Endothelial cell of umbilical vein (primary cell): ENCODE measurements around the gene AP1M1. TPM values are rescaled to one million over a fixed set of nuclear protein-coding genes. Genes with fewer than 3 reads are reported as not detected.

Experiments used
- BruUV-seq: library from RNA; stranded (reverse); fragments of 400-500 nt; replicated peaks from 2 replicates; lab custom pipeline; 2021; lab: Mats Ljungman, UMichigan
- CTCF ChIA-PET: fragments of 300-600, 350-600 bp; sonication (Branson Sonifier 250); formaldehyde crosslinking; loops from one replicate; lab custom pipeline; 2021; ENCODE audit warnings: antibody characterized with exemption, inconsistent platforms; lab: Charles Lee
- POLR2A ChIA-PET: fragments of 300-600, 350-600 bp; sonication (Branson Sonifier 250); formaldehyde crosslinking; loops from one replicate; lab custom pipeline; 2021; ENCODE audit warnings: antibody characterized with exemption, inconsistent platforms; lab: Charles Lee
- DNase-seq: peaks from one replicate; pipeline ENCODE4 v3.0.0-alpha.2; 2011; ENCODE audit warnings: low read depth, low spot score
- FAIRE-seq: peaks from 2 replicates; lab custom pipeline; 2011; peaks lifted over from hg19 to GRCh38; lab: Jason Lieb, UNC
- H2AFZ ChIP-seq: 2 replicates; pipeline ENCODE4 v1.6.0; 2012; ENCODE audit warnings: low read depth, low read length, control low read depth, inconsistent platforms
- H3K27ac ChIP-seq: 2 replicates; pipeline ENCODE4 v1.5.1; 2011; ENCODE audit warnings: low read depth, mild to moderate bottlenecking, control low read depth, low read length, moderate library complexity; ENCODE audit not compliant: insufficient read depth
- H3K27me3 ChIP-seq, 2 experiments: 2 replicates each; pipeline versions ENCODE4 v1.6.0 to v1.6.1; 2011; ENCODE audit warnings: low read length in 2 of 2, mixed read lengths in 1 of 2; ENCODE audit not compliant: control insufficient read depth in 2 of 2, insufficient read depth in 2 of 2
- H3K36me3 ChIP-seq, 2 experiments: 2 replicates in 1 of 2; 3 replicates in 1 of 2; pipeline ENCODE4 v1.5.1; 2011; ENCODE audit warnings: low read length in 2 of 2, mild to moderate bottlenecking in 1 of 2, moderate library complexity in 1 of 2; ENCODE audit not compliant: control insufficient read depth in 2 of 2, insufficient read depth in 2 of 2; ENCODE audit errors: extremely low read depth in 1 of 2
- H3K4me1 ChIP-seq: 3 replicates; pipeline ENCODE4 v1.5.1; 2011; ENCODE audit warnings: mild to moderate bottlenecking, low read length; ENCODE audit not compliant: control insufficient read depth, insufficient read depth; ENCODE audit errors: extremely low read depth
- H3K4me2 ChIP-seq: 2 replicates; pipeline ENCODE4 v1.6.1; 2011; ENCODE audit warnings: low read length, control low read depth, mixed read lengths; ENCODE audit not compliant: insufficient read depth
- H3K4me3 ChIP-seq, 3 experiments: fragments of 200-600 bp in 1 of 3; sonication (generic), shearing (Covaris generic) in 1 of 3; replicated peaks in 1 of 3; 2 replicates each; pipeline ENCODE4 v1.5.1; 2011 to 2016; ENCODE audit warnings: control low read depth in 3 of 3, low read length in 3 of 3, mild to moderate bottlenecking in 2 of 3, inconsistent platforms in 1 of 3, low read depth in 1 of 3, moderate library complexity in 1 of 3; ENCODE audit not compliant: insufficient read depth in 1 of 3
- H3K79me2 ChIP-seq: 2 replicates; pipeline ENCODE4 v1.6.0; 2012; ENCODE audit warnings: low read length, inconsistent platforms; ENCODE audit not compliant: control insufficient read depth, insufficient read depth
- H3K9ac ChIP-seq: replicated peaks from 2 replicates; pipeline ENCODE3; 2011; ENCODE audit warnings: low read length, control low read depth; ENCODE audit not compliant: insufficient read depth; ENCODE audit errors: extremely low read depth
- H3K9me1 ChIP-seq: replicated peaks from 3 replicates; pipeline ENCODE4 v1.6.0; 2011; ENCODE audit warnings: mild to moderate bottlenecking, low read length; ENCODE audit not compliant: control insufficient read depth, insufficient read depth; ENCODE audit errors: extremely low read depth
- H3K9me3 ChIP-seq: replicated peaks from 2 replicates; pipeline ENCODE4 v1.5.1; 2012; ENCODE audit warnings: low read length, inconsistent platforms; ENCODE audit not compliant: control insufficient read depth, insufficient read depth
- H4K20me1 ChIP-seq: replicated peaks from 2 replicates; pipeline ENCODE3; 2011; ENCODE audit warnings: mild to moderate bottlenecking, low read length; ENCODE audit not compliant: control insufficient read depth, insufficient read depth; ENCODE audit errors: extremely low read depth
- EZH2 ChIP-seq: IDR thresholded peaks from 2 replicates; pipeline ENCODE4 v1.6.1; 2012; ENCODE audit warnings: borderline replicate concordance, low read depth, mild to moderate bottlenecking, moderate library complexity, low read length, inconsistent platforms; ENCODE audit not compliant: severe bottlenecking
- FOS ChIP-seq: IDR thresholded peaks from 2 replicates; pipeline ENCODE4 v1.6.1; 2011; ENCODE audit warnings: mild to moderate bottlenecking, low read length, moderate library complexity, borderline replicate concordance; ENCODE audit not compliant: insufficient read depth
- GATA2 ChIP-seq: IDR thresholded peaks from 2 replicates; pipeline ENCODE4 v1.7.0; 2011; ENCODE audit warnings: low read depth, mild to moderate bottlenecking, moderate library complexity, mixed read lengths, low read length; ENCODE audit not compliant: insufficient read length, insufficient read depth
- JUN ChIP-seq: IDR thresholded peaks from 2 replicates; pipeline ENCODE4 v1.6.1; 2011; ENCODE audit warnings: borderline replicate concordance, low read depth; ENCODE audit not compliant: insufficient read length, insufficient read depth
- MYC ChIP-seq: IDR thresholded peaks from one replicate; pipeline ENCODE4 v1.6.1; 2011; ENCODE audit warnings: mild to moderate bottlenecking, low read depth, low read length
- POLR2A ChIP-seq: IDR thresholded peaks from 2 replicates; pipeline ENCODE4 v1.6.1; 2012; ENCODE audit warnings: low read depth, mild to moderate bottlenecking, control low read depth, low read length
- POLR2AphosphoS5 ChIP-seq: IDR thresholded peaks from 2 replicates; pipeline ENCODE4 v1.6.1; 2012; ENCODE audit warnings: low read depth, mild to moderate bottlenecking, control low read depth, low read length, moderate library complexity; ENCODE audit not compliant: insufficient read depth
- dilution Hi-C: fragments of 300-500 bp; cut with MboI; formaldehyde crosslinking; loops from one replicate; pipeline ENCODE4 v1.15.0; 2019; ENCODE audit warnings: low sequenced_read_pairs; ENCODE audit not compliant: extremely low pct_ligation_motif_present
- intact Hi-C: fragments of 100-400 bp; cut with micrococcal nuclease; formaldehyde crosslinking; loops from one replicate; pipeline ENCODE4 v1.10.0; 2022
- polyA plus RNA-seq, 4 experiments: library from polyadenylated mRNA; depleted of rRNA in 3 of 4; stranded (reverse) in 3 of 4; unstranded in 1 of 4; fragments of >200 nt; gene quantifications; 2 replicates each; pipeline versions ENCODE4 v1.2.1 to v1.2.3, GENCODE V29; 2011 to 2012; ENCODE audit warnings: missing spikeins in 1 of 4
- total RNA-seq: library from RNA; stranded (reverse); gene quantifications from 2 replicates; pipeline ENCODE4 v1.2.3, GENCODE V29; 2021
- TF ChIP-seq, protein P1 (sequence below): IDR thresholded peaks from 2 replicates; pipeline ENCODE4 v1.6.1; 2011; ENCODE audit not compliant: insufficient read depth, insufficient read length
- TF ChIP-seq, protein P2 (sequence below), 2 donors: IDR thresholded peaks; 1 replicate in 1 of 2; 2 replicates in 1 of 2; pipeline ENCODE4 v1.5.1; 2011; ENCODE audit warnings: low read length in 2 of 2, mild to moderate bottlenecking in 2 of 2, moderate library complexity in 2 of 2, control low read depth in 1 of 2, inconsistent platforms in 1 of 2, low read depth in 1 of 2; ENCODE audit not compliant: insufficient read depth in 1 of 2; ENCODE audit errors: extremely low read depth in 1 of 2

The AP1M1 gene
- total and polyA plus RNA-seq, 2 donors (not counting 3 experiments of a cell fraction or from before 2014, with no cell fraction given), result 99.3 to 129 TPM

DNA sequence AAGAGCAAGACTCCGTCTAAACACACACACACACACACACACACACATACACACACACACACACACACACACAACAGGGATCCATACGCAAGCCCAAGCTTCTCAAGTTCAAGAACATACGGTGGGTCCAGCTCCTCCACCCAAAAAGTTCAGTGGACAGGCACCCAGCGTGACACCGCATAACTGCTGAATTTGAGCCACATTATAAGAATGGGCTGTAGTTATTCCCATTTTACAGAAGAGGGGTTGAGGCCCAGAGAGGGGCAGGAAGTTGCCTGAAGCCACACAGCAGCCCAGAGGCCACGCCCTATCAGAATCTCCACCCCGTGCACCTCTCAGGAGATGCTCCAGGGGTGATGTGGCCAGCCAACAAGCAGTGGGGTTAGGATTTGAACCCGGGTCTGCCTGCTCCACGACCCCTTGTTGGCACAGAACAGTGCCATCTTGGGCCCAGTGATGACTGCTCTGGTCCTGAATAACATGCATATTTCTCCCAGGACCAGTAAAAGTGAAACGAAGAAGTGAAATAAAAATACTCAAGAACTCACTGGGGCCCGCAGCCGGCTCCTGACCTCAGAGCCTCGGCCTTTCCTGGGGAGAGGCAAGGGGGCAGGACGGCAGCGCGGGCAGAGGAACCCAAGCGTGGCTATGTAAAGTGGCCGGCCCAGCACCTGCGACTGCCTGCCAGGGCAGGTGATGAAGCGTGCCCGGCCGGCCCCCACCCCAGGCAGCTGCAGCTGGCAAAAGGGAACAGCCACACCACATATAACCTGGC, 61.9 kb downstream of the AP1M1 start:
- no peaks in the 10 kb centered on the region for H3K36me3 ChIP-seq
- FAIRE-seq (no peak), DNase-seq (no peak)
- no TSS peak for BruUV-seq
- ChIA-PET POLR2A (interaction anchor here (0.6 to 3.4 kb wide), 6 partner anchors 24 to 153 kb away, joined by 5 to 14 read pairs (median 8); partner anchors contain the start of gene KLF2), CTCF (interaction anchor here (0.7 to 1.6 kb wide), 5 partner anchors 9 to 79 kb away, joined by 3 to 9 read pairs (median 5); partner anchors contain the start of gene KLF2)
- H3K4me1 ChIP-seq, result peaks cover 21% of the 10 kb centered on the region
- no peak overlapping the region for H2AFZ ChIP-seq
- no peak for TF ChIP-seq POLR2AphosphoS5
- TF ChIP-seq EZH2, result no peak
- TF ChIP-seq, protein P1, sequence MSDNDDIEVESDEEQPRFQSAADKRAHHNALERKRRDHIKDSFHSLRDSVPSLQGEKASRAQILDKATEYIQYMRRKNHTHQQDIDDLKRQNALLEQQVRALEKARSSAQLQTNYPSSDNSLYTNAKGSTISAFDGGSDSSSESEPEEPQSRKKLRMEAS, result no peak
- TF ChIP-seq JUN, result no peak
- no peak for TF ChIP-seq POLR2A
- no peak for TF ChIP-seq FOS
- no peak for TF ChIP-seq GATA2
- TF ChIP-seq, protein P2, sequence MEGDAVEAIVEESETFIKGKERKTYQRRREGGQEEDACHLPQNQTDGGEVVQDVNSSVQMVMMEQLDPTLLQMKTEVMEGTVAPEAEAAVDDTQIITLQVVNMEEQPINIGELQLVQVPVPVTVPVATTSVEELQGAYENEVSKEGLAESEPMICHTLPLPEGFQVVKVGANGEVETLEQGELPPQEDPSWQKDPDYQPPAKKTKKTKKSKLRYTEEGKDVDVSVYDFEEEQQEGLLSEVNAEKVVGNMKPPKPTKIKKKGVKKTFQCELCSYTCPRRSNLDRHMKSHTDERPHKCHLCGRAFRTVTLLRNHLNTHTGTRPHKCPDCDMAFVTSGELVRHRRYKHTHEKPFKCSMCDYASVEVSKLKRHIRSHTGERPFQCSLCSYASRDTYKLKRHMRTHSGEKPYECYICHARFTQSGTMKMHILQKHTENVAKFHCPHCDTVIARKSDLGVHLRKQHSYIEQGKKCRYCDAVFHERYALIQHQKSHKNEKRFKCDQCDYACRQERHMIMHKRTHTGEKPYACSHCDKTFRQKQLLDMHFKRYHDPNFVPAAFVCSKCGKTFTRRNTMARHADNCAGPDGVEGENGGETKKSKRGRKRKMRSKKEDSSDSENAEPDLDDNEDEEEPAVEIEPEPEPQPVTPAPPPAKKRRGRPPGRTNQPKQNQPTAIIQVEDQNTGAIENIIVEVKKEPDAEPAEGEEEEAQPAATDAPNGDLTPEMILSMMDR (IDR thresholded peaks at IDR 0.05; ENCODE audit: extremely low read depth in 1 of 2, insufficient read depth in 1 of 2, low read depth in 1 of 2, low read length in 2 of 2), result no peak
- TF ChIP-seq MYC, result no peak
- H3K9me3 ChIP-seq, result no peaks in the 10 kb centered on the region
- H3K4me2 ChIP-seq, result no peak overlapping the region
- dilution Hi-C loops (no loop called here), intact Hi-C loops (loop anchor here (2.0 kb wide), 1 partner anchor 65 kb away; the partner anchor contains the start of gene KLF2)
- H3K27ac ChIP-seq, result peak overlapping the region; percentile 56
- H3K9me1 ChIP-seq, result no peaks in the 10 kb centered on the region
- no peaks in the 10 kb centered on the region for H3K79me2 ChIP-seq
- no peaks in the 10 kb centered on the region for H3K27me3 ChIP-seq
- no peaks in the 10 kb centered on the region for H4K20me1 ChIP-seq
- H3K4me3 ChIP-seq, result no peak overlapping the region
- no peak overlapping the region for H3K9ac ChIP-seq
